Activated CD8-positive, alpha-beta memory T cell treated with anti-CD3 and anti-CD28 coated beads for 24 hours (primary cell): ENCODE results near the gene DHRS3.
A peak's percentile ranks its signal among the peaks of the same experiment; 100 is the strongest.
"Not testable (repeated sequence)": the region's sequence is repeated elsewhere in the genome, so short reads cannot be mapped to it uniquely, and the experiment has no call there.

ENCODE experiments used
- DNase-seq: peaks from one replicate; pipeline ENCODE4 v3.0.0-alpha.2; 2020

The DHRS3 gene

GRCh38 chr1:12537294-12537693, 80.7 kb downstream of the DHRS3 start:
- no peak for DNase-seq

GRCh38 chr1:12536023-12536639, 81.9 kb downstream of the DHRS3 start:
- no peak for DNase-seq

- DNase-seq = no peak
Observed at GRCh38 chr1:12532405-12533315, 85.3 kb downstream of the DHRS3 start.

- no peak for DNase-seq
Observed at GRCh38 chr1:12531179-12531499, 86.9 kb downstream of the DHRS3 start.

- DNase-seq = no peak
Observed at GRCh38 chr1:12530462-12531178, 87.4 kb downstream of the DHRS3 start.

GRCh38 chr1:12529640-12530174, 88.3 kb downstream of the DHRS3 start:
- DNase-seq = no peak

- no peak for DNase-seq
Observed at GRCh38 chr1:12528021-12528852, 89.8 kb downstream of the DHRS3 start.

GRCh38 chr1:12527564-12527963, 90.4 kb downstream of the DHRS3 start:
- no peak for DNase-seq

- no peak for DNase-seq
Observed at GRCh38 chr1:12525311-12526181, 92.5 kb downstream of the DHRS3 start.

- DNase-seq = no peak
Observed at GRCh38 chr1:12524266-12524665, 93.7 kb downstream of the DHRS3 start.

GRCh38 chr1:12522780-12523179, 95.2 kb downstream of the DHRS3 start:
- not testable (repeated sequence) for DNase-seq

GRCh38 chr1:12521096-12521495, 96.9 kb downstream of the DHRS3 start:
- no peak for DNase-seq

GRCh38 chr1:12519693-12520364, 98.2 kb downstream of the DHRS3 start:
- DNase-seq = peak; percentile 24

- peak; percentile 80 for DNase-seq
Observed at GRCh38 chr1:12518931-12519692, 98.9 kb downstream of the DHRS3 start.
